ENCODE data around the gene CDH23.

CDH23 gene

DNA sequence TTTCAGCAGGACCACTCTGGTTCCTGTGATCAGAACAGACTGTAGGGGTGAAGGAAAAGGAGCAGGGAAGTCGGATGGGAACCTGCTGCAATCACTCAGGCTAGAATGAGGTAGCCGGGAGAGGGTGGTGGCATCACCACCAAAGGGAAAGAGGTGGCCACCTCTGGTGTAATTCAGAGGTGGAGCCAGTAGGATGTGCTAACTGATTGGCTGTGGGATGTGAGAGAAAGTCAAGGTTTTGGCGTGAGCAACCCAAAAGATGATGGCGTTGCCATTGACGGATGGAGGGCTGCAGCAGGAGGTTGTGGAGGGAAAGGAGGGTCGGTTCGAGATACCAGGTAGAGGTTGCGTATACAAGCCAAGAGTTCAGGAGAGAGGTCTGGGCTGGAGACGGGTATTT is 384.0 kb downstream of the CDH23 start:
- no peak overlapping the region for H3K4me3 ChIP-seq (ENCODE audit: low read depth in 1 of 2, low read length in 1 of 2)
- peak overlapping the region; percentile 99 for H3K27ac ChIP-seq
- TF ChIP-seq, protein P1, sequence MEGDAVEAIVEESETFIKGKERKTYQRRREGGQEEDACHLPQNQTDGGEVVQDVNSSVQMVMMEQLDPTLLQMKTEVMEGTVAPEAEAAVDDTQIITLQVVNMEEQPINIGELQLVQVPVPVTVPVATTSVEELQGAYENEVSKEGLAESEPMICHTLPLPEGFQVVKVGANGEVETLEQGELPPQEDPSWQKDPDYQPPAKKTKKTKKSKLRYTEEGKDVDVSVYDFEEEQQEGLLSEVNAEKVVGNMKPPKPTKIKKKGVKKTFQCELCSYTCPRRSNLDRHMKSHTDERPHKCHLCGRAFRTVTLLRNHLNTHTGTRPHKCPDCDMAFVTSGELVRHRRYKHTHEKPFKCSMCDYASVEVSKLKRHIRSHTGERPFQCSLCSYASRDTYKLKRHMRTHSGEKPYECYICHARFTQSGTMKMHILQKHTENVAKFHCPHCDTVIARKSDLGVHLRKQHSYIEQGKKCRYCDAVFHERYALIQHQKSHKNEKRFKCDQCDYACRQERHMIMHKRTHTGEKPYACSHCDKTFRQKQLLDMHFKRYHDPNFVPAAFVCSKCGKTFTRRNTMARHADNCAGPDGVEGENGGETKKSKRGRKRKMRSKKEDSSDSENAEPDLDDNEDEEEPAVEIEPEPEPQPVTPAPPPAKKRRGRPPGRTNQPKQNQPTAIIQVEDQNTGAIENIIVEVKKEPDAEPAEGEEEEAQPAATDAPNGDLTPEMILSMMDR (IDR thresholded peaks at IDR 0.05) = no peak
- H3K27me3 ChIP-seq = no peaks in the 10 kb centered on the region
- no peaks in the 10 kb centered on the region for H3K36me3 ChIP-seq
- H3K4me1 ChIP-seq (ENCODE audit: control insufficient read depth in 1 of 2, insufficient read depth in 1 of 2, low read depth in 1 of 2, low read length in 1 of 2) = peaks cover 77 to 82% of the 10 kb centered on the region in 2 experiments
- H3K9me3 ChIP-seq = no peaks in the 10 kb centered on the region

DNA sequence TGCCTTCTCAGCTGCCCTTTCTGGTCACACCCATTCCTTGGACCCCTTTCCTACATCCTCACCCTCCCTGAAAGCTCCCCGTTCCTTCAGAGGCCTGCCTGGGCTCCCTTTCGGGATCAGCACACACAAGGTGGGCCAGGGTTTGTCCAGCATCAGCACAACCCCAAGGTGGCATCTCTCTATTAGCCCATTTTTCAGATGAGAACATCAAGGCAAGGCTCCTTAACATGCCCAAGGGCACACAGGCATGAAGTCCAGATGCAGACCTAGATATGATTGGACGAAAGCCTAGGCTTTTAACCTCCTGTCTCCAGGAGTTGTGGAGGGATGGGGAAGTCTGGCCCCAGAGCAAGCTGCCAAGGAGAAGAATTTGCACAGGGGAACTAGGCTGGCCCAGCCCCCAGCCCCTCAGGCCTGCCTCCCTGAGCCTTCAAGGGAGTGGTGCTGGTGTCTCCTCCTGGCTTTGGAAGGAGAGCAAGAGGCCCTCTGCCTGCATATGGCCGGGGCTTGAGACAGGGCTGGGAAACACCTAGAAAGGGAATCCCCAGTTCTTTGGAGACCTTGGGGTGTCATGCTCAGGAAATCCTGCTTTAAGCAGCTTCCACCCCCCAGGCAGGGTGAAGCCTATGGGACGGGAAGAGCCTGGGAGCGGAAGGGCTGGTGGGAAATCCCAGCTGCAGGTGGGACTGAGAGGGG is 385.6 kb downstream of the CDH23 start:
- no peaks in the 10 kb centered on the region for H3K9me3 ChIP-seq
- no peaks in the 10 kb centered on the region for H3K27me3 ChIP-seq
- H3K4me3 ChIP-seq (ENCODE audit: low read depth in 1 of 2, low read length in 1 of 2) = peak overlapping the region in 1 of 2 experiments; percentile 32
- no peaks in the 10 kb centered on the region for H3K36me3 ChIP-seq
- TF ChIP-seq, protein P1 (IDR thresholded peaks at IDR 0.05) = no peak
- peaks cover 60 to 66% of the 10 kb centered on the region in 2 experiments for H3K4me1 ChIP-seq (ENCODE audit: control insufficient read depth in 1 of 2, insufficient read depth in 1 of 2, low read depth in 1 of 2, low read length in 1 of 2)
- peak overlapping the region; percentile 65 for H3K27ac ChIP-seq

DNA sequence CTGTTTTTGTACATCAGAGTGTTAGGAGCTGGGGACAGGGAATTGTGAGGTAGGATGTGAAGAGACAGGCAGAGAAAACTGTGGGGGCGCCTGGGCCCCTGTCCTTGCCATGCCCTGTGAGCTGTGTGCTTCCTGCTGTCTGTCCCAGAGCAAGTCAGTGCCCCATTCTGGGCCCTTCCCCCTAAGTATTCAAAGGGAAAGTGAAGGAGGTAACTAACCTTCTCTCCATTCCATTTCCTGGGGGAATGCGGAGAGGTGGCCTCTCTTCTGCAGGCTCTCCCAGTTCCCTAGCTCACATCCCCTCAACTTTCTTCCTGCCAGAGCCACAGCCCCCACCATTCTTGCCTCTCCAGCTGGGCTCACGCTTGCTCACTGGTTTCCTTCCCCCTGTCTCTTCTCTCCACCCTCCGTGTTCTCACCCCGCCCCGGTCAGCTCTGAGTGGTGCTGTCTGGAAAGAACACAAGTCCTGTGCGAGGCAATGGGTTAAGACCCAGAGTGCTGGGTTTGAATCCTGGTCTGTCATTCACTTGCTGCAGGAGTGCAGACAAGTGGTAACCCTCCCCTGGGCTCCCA is 386.3 kb downstream of the CDH23 start:
- no peaks in the 10 kb centered on the region for H3K27me3 ChIP-seq
- H3K4me1 ChIP-seq (ENCODE audit: control insufficient read depth in 1 of 2, insufficient read depth in 1 of 2, low read depth in 1 of 2, low read length in 1 of 2) = peaks cover 54 to 60% of the 10 kb centered on the region in 2 experiments
- no peaks in the 10 kb centered on the region for H3K9me3 ChIP-seq
- H3K4me3 ChIP-seq (ENCODE audit: low read depth in 1 of 2, low read length in 1 of 2) = peak overlapping the region in 1 of 2 experiments; percentile 32
- TF ChIP-seq, protein P1 (IDR thresholded peaks at IDR 0.05) = no peak
- no peaks in the 10 kb centered on the region for H3K36me3 ChIP-seq
- H3K27ac ChIP-seq = peak overlapping the region; percentile 65

DNA sequence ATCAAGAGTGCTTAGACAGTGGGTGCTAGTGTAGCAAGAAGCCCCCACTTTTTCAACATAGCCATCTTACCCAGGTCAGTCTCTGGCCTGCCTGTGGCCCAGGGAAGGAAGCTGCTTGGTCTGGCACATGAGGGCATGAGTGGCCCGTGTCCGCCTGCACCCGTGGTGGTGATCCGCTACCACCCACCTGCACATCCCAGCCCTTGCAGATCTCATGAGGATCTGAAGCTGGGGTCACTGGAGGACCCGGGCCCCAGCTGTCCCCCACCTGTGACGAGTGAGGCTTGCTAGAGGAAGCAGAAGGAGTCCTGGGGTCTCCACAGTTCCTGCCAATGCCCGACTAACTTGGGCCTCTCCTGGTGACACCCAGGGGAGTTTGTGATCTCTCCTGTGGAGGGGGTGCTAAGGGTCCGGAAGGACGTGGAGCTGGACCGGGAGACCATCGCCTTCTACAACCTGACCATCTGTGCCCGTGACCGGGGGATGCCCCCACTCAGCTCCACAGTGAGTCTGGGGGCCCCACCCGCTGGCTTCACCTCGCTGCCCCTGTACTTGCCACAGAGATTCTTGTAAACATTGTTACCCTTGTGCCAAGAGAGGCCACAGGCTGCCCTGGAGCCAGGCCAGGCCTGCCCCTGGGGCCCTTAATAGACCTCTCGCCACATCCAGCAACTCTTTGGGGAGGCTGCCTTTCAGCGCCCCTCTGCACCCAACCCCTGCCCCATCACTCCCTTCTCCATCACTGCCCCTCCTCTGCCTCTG is 387.4 kb downstream of the CDH23 start:
- Histone ChIP-seq H3K9me3 (no peaks in the 10 kb centered on the region), H3K27ac (peak overlapping the region; percentile 65), H3K4me3 (ENCODE audit: low read depth in 1 of 2, low read length in 1 of 2) (no peak overlapping the region), H3K36me3 (no peaks in the 10 kb centered on the region), H3K27me3 (no peaks in the 10 kb centered on the region), H3K4me1 (ENCODE audit: control insufficient read depth in 1 of 2, insufficient read depth in 1 of 2, low read depth in 1 of 2, low read length in 1 of 2) (peaks cover 43 to 49% of the 10 kb centered on the region in 2 experiments)
- TF ChIP-seq, protein P1 (IDR thresholded peaks at IDR 0.05) = no peak

DNA sequence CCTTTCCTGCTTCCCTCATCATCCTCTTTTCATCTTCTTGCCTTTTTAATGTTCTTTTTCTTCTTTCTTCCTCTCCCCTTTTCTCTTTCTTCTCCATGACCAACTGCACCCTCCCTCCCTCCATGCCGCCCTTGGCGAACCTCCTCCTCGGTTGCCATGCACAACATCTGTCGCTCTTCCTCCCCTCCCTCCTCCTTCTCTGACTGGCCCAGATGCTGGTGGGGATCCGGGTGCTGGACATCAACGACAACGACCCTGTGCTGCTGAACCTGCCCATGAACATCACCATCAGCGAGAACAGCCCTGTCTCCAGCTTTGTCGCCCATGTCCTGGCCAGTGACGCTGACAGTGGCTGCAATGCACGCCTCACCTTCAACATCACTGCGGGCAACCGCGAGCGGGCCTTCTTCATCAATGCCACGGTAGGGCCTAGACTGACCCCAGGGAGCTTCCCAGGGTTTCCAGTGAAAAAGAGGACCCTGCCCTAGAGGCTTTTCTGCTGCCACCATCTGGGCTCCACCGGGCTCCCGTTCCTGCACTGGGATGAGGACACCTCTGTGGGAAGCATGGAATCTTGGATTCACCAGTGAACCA is 388.1 kb downstream of the CDH23 start:
- H3K4me1 ChIP-seq (ENCODE audit: control insufficient read depth in 1 of 2, insufficient read depth in 1 of 2, low read depth in 1 of 2, low read length in 1 of 2) = peaks cover 36 to 42% of the 10 kb centered on the region in 2 experiments
- no peaks in the 10 kb centered on the region for H3K36me3 ChIP-seq
- H3K27me3 ChIP-seq = no peaks in the 10 kb centered on the region
- no peak overlapping the region for H3K27ac ChIP-seq
- TF ChIP-seq, protein P1 (IDR thresholded peaks at IDR 0.05) = no peak
- no peaks in the 10 kb centered on the region for H3K9me3 ChIP-seq
- no peak overlapping the region for H3K4me3 ChIP-seq (ENCODE audit: low read depth in 1 of 2, low read length in 1 of 2)

Data from neutrophil (primary cell).